Measurements from ENCODE around the gene RPL23. TPM values are rescaled to one million over a fixed set of nuclear protein-coding genes. Genes with fewer than 3 reads are reported as not detected.

The RPL23 gene
- total and polyA plus RNA-seq, 10 of the 15 experiments (the other 5 are each of a cell fraction or from before 2014, with no cell fraction given) = 2,200 to 4,821 (median 3,043) TPM

DNA sequence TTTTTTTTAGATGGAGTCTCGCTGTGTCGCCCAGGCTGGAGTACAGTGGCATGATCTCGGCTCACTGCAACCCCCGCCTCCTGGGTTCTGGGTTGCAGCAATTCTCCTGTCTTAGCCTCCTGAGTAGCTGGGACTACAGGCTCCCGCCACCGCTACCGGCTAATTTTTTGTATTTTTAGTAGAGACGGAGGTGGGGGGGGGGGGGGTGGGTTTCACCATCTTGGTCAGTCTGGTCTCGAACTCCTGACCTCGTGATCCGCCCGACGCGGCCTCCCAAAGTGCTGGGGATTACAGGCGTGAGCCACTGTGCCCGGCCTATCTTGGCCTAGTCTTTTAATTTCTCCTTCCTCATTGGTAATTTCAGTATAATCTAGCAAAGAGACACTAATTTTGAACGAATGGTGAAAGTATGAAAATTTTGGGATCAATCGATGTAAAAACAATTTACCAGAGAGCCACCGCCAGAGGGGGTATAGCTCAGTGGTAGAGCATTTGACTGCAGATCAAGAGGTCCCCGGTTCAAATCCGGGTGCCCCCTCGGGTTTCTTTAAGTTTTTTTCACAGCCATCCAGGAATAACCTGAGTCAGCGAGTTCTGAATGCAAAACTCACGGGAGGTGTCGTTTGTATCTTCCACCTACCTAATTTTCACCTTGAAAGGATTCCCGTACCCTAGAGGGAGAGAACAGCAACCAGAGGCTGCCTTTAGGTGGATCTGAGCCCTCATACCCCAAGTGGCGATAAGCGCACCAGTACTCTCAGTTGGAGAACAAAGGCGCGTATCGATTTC lies 13.9 kb upstream of the RPL23 start (continued):
- TF ChIP-seq SREBF2 (IDR thresholded peaks at IDR 0.05; ENCODE audit: low read length) (peak; percentile 94), IRF4 (IDR thresholded peaks at IDR 0.05; ENCODE audit: low read depth, low read length) (0 out of 2 replicates have a peak, but pooled peaks have one; percentile 18), IKZF1 (conservative IDR thresholded peaks at IDR 0.05) (no peak), MEF2A (IDR thresholded peaks at IDR 0.05; ENCODE audit: insufficient read depth, low read depth, low read length) (0 out of 2 replicates have a peak, but pooled peaks have one; percentile 43), TBL1XR1 (IDR thresholded peaks at IDR 0.05; ENCODE audit: low read depth, low read length) (peak; percentile 83), GABPA (IDR thresholded peaks at IDR 0.05; ENCODE audit: low read depth) (peak; percentile 56; the same call in 1 of the 2 replicates), MYC (IDR thresholded peaks at IDR 0.05; ENCODE audit: insufficient read depth, insufficient read length, insufficient replicate concordance, low read length, severe bottlenecking) (no peak), RAD51 (IDR thresholded peaks at IDR 0.05) (no peak), NR2F1 (conservative IDR thresholded peaks at IDR 0.05) (peak; percentile 74), SUZ12 (IDR thresholded peaks at IDR 0.05; ENCODE audit: unreplicated experiment) (no peak), CBX5 (IDR thresholded peaks at IDR 0.05; ENCODE audit: low read depth) (peak; percentile 20; the same call in 1 of the 2 replicates), TCF7 (IDR thresholded peaks at IDR 0.05; ENCODE audit: borderline replicate concordance) (peak; percentile 66), ZZZ3 (IDR thresholded peaks at IDR 0.05; ENCODE audit: control insufficient read depth, insufficient read length, low read depth) (no peak), ZNF207 (IDR thresholded peaks at IDR 0.05; ENCODE audit: borderline replicate concordance) (0 out of 2 replicates have a peak, but pooled peaks have one; percentile 53)
- TF ChIP-seq, protein P1, sequence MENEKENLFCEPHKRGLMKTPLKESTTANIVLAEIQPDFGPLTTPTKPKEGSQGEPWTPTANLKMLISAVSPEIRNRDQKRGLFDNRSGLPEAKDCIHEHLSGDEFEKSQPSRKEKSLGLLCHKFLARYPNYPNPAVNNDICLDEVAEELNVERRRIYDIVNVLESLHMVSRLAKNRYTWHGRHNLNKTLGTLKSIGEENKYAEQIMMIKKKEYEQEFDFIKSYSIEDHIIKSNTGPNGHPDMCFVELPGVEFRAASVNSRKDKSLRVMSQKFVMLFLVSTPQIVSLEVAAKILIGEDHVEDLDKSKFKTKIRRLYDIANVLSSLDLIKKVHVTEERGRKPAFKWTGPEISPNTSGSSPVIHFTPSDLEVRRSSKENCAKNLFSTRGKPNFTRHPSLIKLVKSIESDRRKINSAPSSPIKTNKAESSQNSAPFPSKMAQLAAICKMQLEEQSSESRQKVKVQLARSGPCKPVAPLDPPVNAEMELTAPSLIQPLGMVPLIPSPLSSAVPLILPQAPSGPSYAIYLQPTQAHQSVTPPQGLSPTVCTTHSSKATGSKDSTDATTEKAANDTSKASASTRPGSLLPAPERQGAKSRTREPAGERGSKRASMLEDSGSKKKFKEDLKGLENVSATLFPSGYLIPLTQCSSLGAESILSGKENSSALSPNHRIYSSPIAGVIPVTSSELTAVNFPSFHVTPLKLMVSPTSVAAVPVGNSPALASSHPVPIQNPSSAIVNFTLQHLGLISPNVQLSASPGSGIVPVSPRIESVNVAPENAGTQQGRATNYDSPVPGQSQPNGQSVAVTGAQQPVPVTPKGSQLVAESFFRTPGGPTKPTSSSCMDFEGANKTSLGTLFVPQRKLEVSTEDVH (IDR thresholded peaks at IDR 0.05; ENCODE audit: low read depth, partially characterized antibody) = peak; percentile 39
- TF ChIP-seq, protein P2, sequence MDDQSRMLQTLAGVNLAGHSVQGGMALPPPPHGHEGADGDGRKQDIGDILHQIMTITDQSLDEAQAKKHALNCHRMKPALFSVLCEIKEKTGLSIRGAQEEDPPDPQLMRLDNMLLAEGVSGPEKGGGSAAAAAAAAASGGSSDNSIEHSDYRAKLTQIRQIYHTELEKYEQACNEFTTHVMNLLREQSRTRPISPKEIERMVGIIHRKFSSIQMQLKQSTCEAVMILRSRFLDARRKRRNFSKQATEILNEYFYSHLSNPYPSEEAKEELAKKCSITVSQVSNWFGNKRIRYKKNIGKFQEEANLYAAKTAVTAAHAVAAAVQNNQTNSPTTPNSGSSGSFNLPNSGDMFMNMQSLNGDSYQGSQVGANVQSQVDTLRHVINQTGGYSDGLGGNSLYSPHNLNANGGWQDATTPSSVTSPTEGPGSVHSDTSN (IDR thresholded peaks at IDR 0.05; ENCODE audit: insufficient replicate concordance, low read depth, low read length) = no peak
- TF ChIP-seq, protein P3, sequence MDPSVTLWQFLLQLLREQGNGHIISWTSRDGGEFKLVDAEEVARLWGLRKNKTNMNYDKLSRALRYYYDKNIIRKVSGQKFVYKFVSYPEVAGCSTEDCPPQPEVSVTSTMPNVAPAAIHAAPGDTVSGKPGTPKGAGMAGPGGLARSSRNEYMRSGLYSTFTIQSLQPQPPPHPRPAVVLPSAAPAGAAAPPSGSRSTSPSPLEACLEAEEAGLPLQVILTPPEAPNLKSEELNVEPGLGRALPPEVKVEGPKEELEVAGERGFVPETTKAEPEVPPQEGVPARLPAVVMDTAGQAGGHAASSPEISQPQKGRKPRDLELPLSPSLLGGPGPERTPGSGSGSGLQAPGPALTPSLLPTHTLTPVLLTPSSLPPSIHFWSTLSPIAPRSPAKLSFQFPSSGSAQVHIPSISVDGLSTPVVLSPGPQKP (IDR thresholded peaks at IDR 0.05; ENCODE audit: low read depth, low read length) = no peak
- TF ChIP-seq, protein P4, sequence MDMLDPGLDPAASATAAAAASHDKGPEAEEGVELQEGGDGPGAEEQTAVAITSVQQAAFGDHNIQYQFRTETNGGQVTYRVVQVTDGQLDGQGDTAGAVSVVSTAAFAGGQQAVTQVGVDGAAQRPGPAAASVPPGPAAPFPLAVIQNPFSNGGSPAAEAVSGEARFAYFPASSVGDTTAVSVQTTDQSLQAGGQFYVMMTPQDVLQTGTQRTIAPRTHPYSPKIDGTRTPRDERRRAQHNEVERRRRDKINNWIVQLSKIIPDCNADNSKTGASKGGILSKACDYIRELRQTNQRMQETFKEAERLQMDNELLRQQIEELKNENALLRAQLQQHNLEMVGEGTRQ (IDR thresholded peaks at IDR 0.05; ENCODE audit: borderline replicate concordance, low read depth, low read length) = no peak
- TF ChIP-seq, protein P5, sequence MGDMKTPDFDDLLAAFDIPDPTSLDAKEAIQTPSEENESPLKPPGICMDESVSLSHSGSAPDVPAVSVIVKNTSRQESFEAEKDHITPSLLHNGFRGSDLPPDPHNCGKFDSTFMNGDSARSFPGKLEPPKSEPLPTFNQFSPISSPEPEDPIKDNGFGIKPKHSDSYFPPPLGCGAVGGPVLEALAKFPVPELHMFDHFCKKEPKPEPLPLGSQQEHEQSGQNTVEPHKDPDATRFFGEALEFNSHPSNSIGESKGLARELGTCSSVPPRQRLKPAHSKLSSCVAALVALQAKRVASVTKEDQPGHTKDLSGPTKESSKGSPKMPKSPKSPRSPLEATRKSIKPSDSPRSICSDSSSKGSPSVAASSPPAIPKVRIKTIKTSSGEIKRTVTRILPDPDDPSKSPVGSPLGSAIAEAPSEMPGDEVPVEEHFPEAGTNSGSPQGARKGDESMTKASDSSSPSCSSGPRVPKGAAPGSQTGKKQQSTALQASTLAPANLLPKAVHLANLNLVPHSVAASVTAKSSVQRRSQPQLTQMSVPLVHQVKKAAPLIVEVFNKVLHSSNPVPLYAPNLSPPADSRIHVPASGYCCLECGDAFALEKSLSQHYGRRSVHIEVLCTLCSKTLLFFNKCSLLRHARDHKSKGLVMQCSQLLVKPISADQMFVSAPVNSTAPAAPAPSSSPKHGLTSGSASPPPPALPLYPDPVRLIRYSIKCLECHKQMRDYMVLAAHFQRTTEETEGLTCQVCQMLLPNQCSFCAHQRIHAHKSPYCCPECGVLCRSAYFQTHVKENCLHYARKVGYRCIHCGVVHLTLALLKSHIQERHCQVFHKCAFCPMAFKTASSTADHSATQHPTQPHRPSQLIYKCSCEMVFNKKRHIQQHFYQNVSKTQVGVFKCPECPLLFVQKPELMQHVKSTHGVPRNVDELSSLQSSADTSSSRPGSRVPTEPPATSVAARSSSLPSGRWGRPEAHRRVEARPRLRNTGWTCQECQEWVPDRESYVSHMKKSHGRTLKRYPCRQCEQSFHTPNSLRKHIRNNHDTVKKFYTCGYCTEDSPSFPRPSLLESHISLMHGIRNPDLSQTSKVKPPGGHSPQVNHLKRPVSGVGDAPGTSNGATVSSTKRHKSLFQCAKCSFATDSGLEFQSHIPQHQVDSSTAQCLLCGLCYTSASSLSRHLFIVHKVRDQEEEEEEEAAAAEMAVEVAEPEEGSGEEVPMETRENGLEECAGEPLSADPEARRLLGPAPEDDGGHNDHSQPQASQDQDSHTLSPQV (IDR thresholded peaks at IDR 0.05) = no peak

Data from GM12878 (cell line).